ENCODE measurements around the gene ATOX1. TPM values are rescaled to one million over a fixed set of nuclear protein-coding genes. Genes with fewer than 3 reads are reported as not detected.

Gene ATOX1
- total and polyA plus RNA-seq, 2 of the 13 experiments (the other 11 are each of a cell fraction or from before 2014, with no cell fraction given), result 62.4 to 124 TPM

- ATAC-seq (no peak), DNase-seq (ENCODE audit: low spot score) (no peak), FAIRE-seq (no peak)
- H2AFZ ChIP-seq (ENCODE audit: low read length), result no peak overlapping the region
- ChIA-PET POLR2A (interaction anchor here (1.5 to 4.1 kb wide), 2 partner anchors 21 kb away, joined by 6 to 21 read pairs; partner anchors contain the start of gene G3BP1), CTCF (ENCODE audit: low intra/inter-chr PET ratio, low total read pairs) (no interaction called here)
- in situ Hi-C loops (cut with HindIII; ENCODE audit: extremely low pct_ligation_motif_present, low pct_unique_long_range_greater_than_20kb) (no loop called here), intact Hi-C loops (cut with micrococcal nuclease; ENCODE audit: unreplicated experiment) (no loop called here)
- no peak overlapping the region for H3K9ac ChIP-seq (ENCODE audit: insufficient read depth, low read depth, low read length)
- H3K4me2 ChIP-seq (ENCODE audit: low read depth, low read length), result no peak overlapping the region
- H3K36me3 ChIP-seq (replicated peaks in 1 of 2; ENCODE audit: control insufficient read depth in 1 of 2, insufficient read depth in 2 of 2, low read length in 2 of 2), result peaks cover 8 to 34% of the 10 kb centered on the region in 2 experiments; a peak in 4 of 5 replicates
- H3K79me2 ChIP-seq (ENCODE audit: insufficient read depth, low read length), result peaks cover 16% of the 10 kb centered on the region
- H3K4me3 ChIP-seq (replicated peaks in 1 of 3; ENCODE audit: insufficient read depth in 1 of 3, low read depth in 2 of 3, low read length in 3 of 3), result no peak overlapping the region
- no peaks in the 10 kb centered on the region for H3K27me3 ChIP-seq (ENCODE audit: control insufficient read depth in 1 of 2, insufficient read depth in 2 of 2, low read length in 2 of 2)
- TF ChIP-seq GLI4 (CRISPR knock-in tag; IDR thresholded peaks at IDR 0.05; ENCODE audit: borderline replicate concordance) (no peak), CENPT (CRISPR knock-in tag; IDR thresholded peaks at IDR 0.05; ENCODE audit: low read depth) (no peak), DPF2 (CRISPR knock-in tag; IDR thresholded peaks at IDR 0.05; ENCODE audit: borderline replicate concordance, low read depth) (no peak), MED1 (CRISPR knock-in tag; IDR thresholded peaks at IDR 0.05) (no peak), ZNF101 (CRISPR knock-in tag; IDR thresholded peaks at IDR 0.05; ENCODE audit: borderline replicate concordance, low read depth) (no peak), MXD1 (CRISPR knock-in tag; IDR thresholded peaks at IDR 0.05) (no peak), ZNF407 (CRISPR knock-in tag; IDR thresholded peaks at IDR 0.05; ENCODE audit: not compliant biosample characterization) (no peak), AGO1 (IDR thresholded peaks at IDR 0.05; ENCODE audit: low read depth, low read length, poor library complexity, severe bottlenecking) (no peak), KLF12 (CRISPR knock-in tag; IDR thresholded peaks at IDR 0.05; ENCODE audit: borderline replicate concordance) (no peak), CHCHD3 (CRISPR knock-in tag; IDR thresholded peaks at IDR 0.05) (no peak), ZFY (CRISPR knock-in tag; IDR thresholded peaks at IDR 0.05) (no peak), ZNF484 (CRISPR knock-in tag; IDR thresholded peaks at IDR 0.05; ENCODE audit: borderline replicate concordance, low read depth) (no peak), EHMT2 (IDR thresholded peaks at IDR 0.05; ENCODE audit: borderline replicate concordance, low read depth, low read length) (no peak)
- WGBS (ENCODE audit: low lambda C conversion rate), result 93% methylated on average over 4 of the region's 4 CpGs
- BruUV-seq (replicated peaks), result no TSS peak
- H3K27ac ChIP-seq (ENCODE audit: extremely low read length, insufficient read depth, low read length), result no peak overlapping the region
- peaks cover 18% of the 10 kb centered on the region for H3K4me1 ChIP-seq (ENCODE audit: insufficient read depth, low read length)
- no peaks in the 10 kb centered on the region for H3K9me3 ChIP-seq (ENCODE audit: low read length)
- no peaks in the 10 kb centered on the region for H4K20me1 ChIP-seq (ENCODE audit: insufficient read depth, low read length)
Observed at GRCh38 chr5:151750121-151750520, 8.3 kb downstream of the ATOX1 start.

Measured in HepG2 (cell line).